Transverse colon (tissue), 4 donors: Measurements from ENCODE around the gene SH3RF1. TPM values are rescaled to one million over a fixed set of nuclear protein-coding genes. Genes with fewer than 3 reads are reported as not detected.

Experiments
- DNase-seq: peaks from one replicate; pipeline ENCODE4 v3.0.0-alpha.2; 2019
- H3K27ac ChIP-seq, 4 donors: fragments of 200-600 bp; sonication (generic); 2 replicates each; pipeline ENCODE4 v1.5.1; 2016 to 2018; ENCODE audit warnings: inconsistent platforms in 4 of 4
- H3K27me3 ChIP-seq: fragments of 200-600 bp; sonication (generic); 2 replicates; pipeline ENCODE4 v1.5.1; 2017; ENCODE audit warnings: inconsistent platforms
- H3K36me3 ChIP-seq, 4 donors: fragments of 200-600 bp; sonication (generic); 2 replicates each; pipeline ENCODE4 v1.5.1; 2017 to 2019; ENCODE audit warnings: inconsistent platforms in 4 of 4
- H3K4me1 ChIP-seq, 4 donors: fragments of 200-600 bp; sonication (generic); 2 replicates each; pipeline ENCODE4 v1.5.1; 2017 to 2020; ENCODE audit warnings: inconsistent platforms in 4 of 4
- H3K4me3 ChIP-seq, 4 donors: fragments of 200-600 bp; sonication (generic); 1 replicate in 1 of 4; 2 replicates in 3 of 4; pipeline versions ENCODE4 v1.5.1 to v1.6.1; 2017 to 2019; ENCODE audit warnings: inconsistent platforms in 4 of 4
- H3K9me3 ChIP-seq, 2 donors: fragments of 200-600 bp; sonication (generic); 2 replicates each; pipeline ENCODE4 v1.5.1; 2017 to 2019; ENCODE audit warnings: inconsistent platforms in 2 of 2
- EP300 ChIP-seq: sonication (generic); formaldehyde crosslinking; IDR thresholded peaks from one replicate; pipeline ENCODE4 v1.6.1; 2017; ENCODE audit warnings: antibody characterized with exemption, low read depth
- POLR2A ChIP-seq: fragments of 450-650 bp; IDR thresholded peaks from one replicate; pipeline ENCODE4 v1.6.1; 2016; ENCODE audit warnings: antibody characterized with exemption, mild to moderate bottlenecking, moderate library complexity
- POLR2AphosphoS5 ChIP-seq, 3 donors: sonication (generic); formaldehyde crosslinking; IDR thresholded peaks; one replicate each; pipeline ENCODE4 v1.6.1; 2016; ENCODE audit warnings: antibody characterized with exemption in 3 of 3
- WGBS, 2 donors: methylation state at CpG; one replicate each; pipeline ENCODE4 v1.1.5; 2018; ENCODE audit warnings: low coverage in 1 of 2; 5-methylcytosine and 5-hydroxymethylcytosine counted together
- in situ Hi-C, 4 donors: fragments of 200-750 bp; cut with MboI; loops; one replicate each; pipeline versions ENCODE4 v1.15.0 to v1.15.1; 2017; ENCODE audit warnings: low sequenced_read_pairs in 3 of 4, low pct_ligation_motif_present in 1 of 4, low pct_unique_long_range_greater_than_20kb in 1 of 4
- intact Hi-C: fragments of 100-400 bp; cut with DNase I; formaldehyde crosslinking; loops from one replicate; pipeline ENCODE4 v1.15.1; 2023; ENCODE audit warnings: low total_unique reads
- total RNA-seq, 4 donors: library from RNA; depleted of rRNA; stranded (reverse); fragments of >200 nt; gene quantifications; one replicate each; pipeline ENCODE4 v1.1.0, GENCODE V29; 2016
- TF ChIP-seq, protein P1 (sequence below), 5 experiments: fragments of 200-600 bp in 3 of 5; fragments of 450-650 bp in 2 of 5; sonication (generic) in 3 of 5; IDR thresholded peaks; 1 replicate in 2 of 5; 2 replicates in 3 of 5; pipeline ENCODE4 v1.5.1; 2016 to 2017; ENCODE audit warnings: antibody characterized with exemption in 5 of 5, inconsistent platforms in 3 of 5, mild to moderate bottlenecking in 2 of 5, moderate library complexity in 1 of 5

SH3RF1 gene
- total RNA-seq, 4 donors from 2014 or later, result 49.0 to 63.4 (median 54.3) TPM

DNA sequence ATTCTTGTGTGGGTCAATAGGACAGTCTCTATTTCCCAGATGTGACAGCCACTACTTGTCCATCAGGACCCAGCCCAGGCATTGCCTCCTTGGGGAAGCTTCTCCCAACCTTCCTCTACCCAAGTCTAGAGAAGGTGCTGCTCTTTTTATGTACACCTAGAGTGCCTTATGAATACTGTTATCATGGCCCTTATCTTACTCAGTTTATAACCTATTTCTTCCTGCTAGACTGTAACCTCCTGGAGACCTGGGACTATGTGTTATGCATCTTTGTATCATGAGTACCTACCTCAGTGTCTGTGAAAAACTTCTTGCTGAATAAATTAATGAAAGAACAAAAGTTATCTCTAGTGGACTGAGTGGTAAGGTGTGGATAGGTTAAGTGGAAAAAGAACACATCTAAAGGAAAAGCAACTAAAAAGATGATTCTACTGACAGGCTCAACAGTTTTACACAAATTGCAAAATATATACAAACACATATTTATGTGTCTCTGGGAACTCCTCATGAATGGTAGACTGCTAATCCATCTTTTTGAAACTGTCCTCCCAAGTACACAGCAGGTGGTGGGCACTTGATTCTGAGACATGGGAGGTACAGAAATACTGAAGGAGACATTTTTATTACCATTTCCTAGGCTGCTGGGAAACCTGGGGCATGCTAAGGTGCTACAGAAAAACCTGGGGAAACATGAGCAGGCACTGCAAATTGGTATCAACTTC lies 106.6 kb downstream of the SH3RF1 start:
- TF ChIP-seq POLR2AphosphoS5 (IDR thresholded peaks at IDR 0.05) (no peak), EP300 (no peak), POLR2A (no peak)
- TF ChIP-seq, protein P1, sequence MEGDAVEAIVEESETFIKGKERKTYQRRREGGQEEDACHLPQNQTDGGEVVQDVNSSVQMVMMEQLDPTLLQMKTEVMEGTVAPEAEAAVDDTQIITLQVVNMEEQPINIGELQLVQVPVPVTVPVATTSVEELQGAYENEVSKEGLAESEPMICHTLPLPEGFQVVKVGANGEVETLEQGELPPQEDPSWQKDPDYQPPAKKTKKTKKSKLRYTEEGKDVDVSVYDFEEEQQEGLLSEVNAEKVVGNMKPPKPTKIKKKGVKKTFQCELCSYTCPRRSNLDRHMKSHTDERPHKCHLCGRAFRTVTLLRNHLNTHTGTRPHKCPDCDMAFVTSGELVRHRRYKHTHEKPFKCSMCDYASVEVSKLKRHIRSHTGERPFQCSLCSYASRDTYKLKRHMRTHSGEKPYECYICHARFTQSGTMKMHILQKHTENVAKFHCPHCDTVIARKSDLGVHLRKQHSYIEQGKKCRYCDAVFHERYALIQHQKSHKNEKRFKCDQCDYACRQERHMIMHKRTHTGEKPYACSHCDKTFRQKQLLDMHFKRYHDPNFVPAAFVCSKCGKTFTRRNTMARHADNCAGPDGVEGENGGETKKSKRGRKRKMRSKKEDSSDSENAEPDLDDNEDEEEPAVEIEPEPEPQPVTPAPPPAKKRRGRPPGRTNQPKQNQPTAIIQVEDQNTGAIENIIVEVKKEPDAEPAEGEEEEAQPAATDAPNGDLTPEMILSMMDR (IDR thresholded peaks at IDR 0.05), result no peak
- intact Hi-C loops, result no loop called here
- in situ Hi-C loops, result no loop called here
- Histone ChIP-seq H3K9me3 (no peaks in the 10 kb centered on the region), H3K27me3 (no peaks in the 10 kb centered on the region), H3K4me1 (peaks cover 0 to 14% (median 11%) of the 10 kb centered on the region in 4 donors), H3K27ac (no peak overlapping the region), H3K36me3 (no peaks in the 10 kb centered on the region), H3K4me3 (no peak overlapping the region)
- no peak for DNase-seq

DNA sequence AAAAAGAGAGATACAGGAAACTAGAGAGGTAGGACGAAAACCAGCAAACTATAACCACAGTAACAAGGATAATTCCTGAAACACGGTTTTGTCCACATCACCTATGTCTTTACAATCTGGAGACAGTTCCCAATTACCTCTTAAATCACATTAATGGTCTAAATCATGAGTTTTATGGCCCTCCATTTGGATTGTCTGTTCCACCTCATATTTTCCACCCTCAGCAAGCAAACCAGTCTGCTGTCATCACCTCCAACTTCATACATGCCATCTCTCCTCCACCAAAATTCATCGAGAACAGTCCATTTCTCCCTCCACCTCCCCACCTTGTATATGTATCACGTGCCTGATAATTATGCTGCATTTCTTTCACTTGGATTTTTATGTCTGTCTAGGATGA lies 107.3 kb downstream of the SH3RF1 start:
- Histone ChIP-seq H3K9me3 (no peaks in the 10 kb centered on the region), H3K36me3 (no peaks in the 10 kb centered on the region), H3K4me1 (peaks cover 0 to 14% (median 11%) of the 10 kb centered on the region in 4 donors), H3K27me3 (no peaks in the 10 kb centered on the region), H3K4me3 (no peak overlapping the region), H3K27ac (no peak overlapping the region)
- in situ Hi-C loops, result no loop called here
- intact Hi-C loops, result no loop called here
- DNase-seq, result no peak
- TF ChIP-seq POLR2A (no peak), POLR2AphosphoS5 (IDR thresholded peaks at IDR 0.05) (no peak), EP300 (no peak)
- TF ChIP-seq, protein P1 (IDR thresholded peaks at IDR 0.05), result no peak
- 74 to 80% methylated on average over 4 of the region's 4 CpGs for WGBS, 2 donors

DNA sequence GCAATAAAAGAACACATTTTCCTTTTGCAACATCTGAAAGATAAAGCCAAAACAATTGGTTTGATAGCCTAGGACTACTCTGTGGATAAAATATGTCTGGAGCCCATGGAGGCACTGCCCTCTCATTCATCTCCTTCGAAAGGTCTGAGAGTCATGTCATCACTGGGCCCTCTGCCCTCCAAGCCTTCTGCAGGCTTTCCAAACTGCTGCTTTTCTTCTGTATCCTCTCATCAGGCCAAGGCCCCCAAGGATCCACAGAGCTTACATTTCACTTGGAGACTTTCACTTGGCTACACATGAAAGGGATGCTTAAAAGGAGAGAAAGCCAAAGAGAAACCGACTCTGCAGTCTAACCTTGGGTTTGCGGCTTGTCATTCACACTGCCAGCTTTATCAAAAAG lies 109.9 kb downstream of the SH3RF1 start:
- intact Hi-C loops, result no loop called here
- no peaks in the 10 kb centered on the region for H3K36me3 ChIP-seq
- no peaks in the 10 kb centered on the region for H3K9me3 ChIP-seq
- in situ Hi-C loops, result no loop called here
- no peak for DNase-seq
- TF ChIP-seq POLR2A, result no peak
- TF ChIP-seq EP300, result no peak
- TF ChIP-seq, protein P1 (IDR thresholded peaks at IDR 0.05), result no peak
- TF ChIP-seq POLR2AphosphoS5 (IDR thresholded peaks at IDR 0.05), result no peak
- no peak overlapping the region for H3K4me3 ChIP-seq
- H3K27ac ChIP-seq, result peak overlapping the region in 1 of 4 donors; percentile 12
- peaks cover 0 to 32% (median 16%) of the 10 kb centered on the region in 4 donors for H3K4me1 ChIP-seq
- H3K27me3 ChIP-seq, result no peaks in the 10 kb centered on the region
- WGBS, 2 donors, result 17 to 46% methylated on average over 2 to 3 of the region's 3 CpGs

DNA sequence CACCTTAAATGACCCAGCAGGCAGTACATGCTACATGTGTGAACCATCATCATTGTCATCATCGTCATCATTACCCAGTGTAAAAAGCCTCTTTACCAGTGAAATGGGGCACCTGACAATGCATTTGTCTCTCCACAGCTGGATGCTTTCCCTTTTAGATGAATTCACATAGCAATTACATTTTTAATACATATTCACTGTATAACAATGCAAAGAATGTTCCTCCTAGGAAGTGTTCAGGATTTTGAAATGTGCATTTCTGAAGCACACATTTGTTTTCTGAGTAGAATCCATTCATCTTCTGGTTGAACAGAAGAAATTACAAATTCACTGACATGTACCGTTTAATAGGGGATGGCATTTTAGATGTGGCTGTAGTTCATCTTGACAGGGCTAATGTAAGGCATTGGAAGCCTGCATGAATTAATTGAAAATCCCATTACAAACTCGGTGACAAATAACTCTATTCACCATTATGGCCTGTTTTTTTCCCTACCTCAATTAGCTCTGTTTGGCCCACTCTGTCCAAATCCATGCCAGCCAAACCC lies 111.1 kb downstream of the SH3RF1 start:
- H3K9me3 ChIP-seq, result no peaks in the 10 kb centered on the region
- TF ChIP-seq POLR2AphosphoS5 (IDR thresholded peaks at IDR 0.05) (no peak), POLR2A (no peak), EP300 (no peak)
- TF ChIP-seq, protein P1 (IDR thresholded peaks at IDR 0.05), result no peak
- no peaks in the 10 kb centered on the region for H3K27me3 ChIP-seq
- DNase-seq, result no peak
- no peak overlapping the region for H3K4me3 ChIP-seq
- in situ Hi-C loops, result no loop called here
- H3K4me1 ChIP-seq, result peaks cover 0 to 37% (median 16%) of the 10 kb centered on the region in 4 donors
- intact Hi-C loops, result no loop called here
- H3K36me3 ChIP-seq, result peaks cover 0 to 6% (median 0%) of the 10 kb centered on the region in 4 donors
- H3K27ac ChIP-seq, result no peak overlapping the region
- 77 to 87% methylated on average over 3 of the region's 3 CpGs for WGBS, 2 donors
